H1 (cell line): ENCODE data around the gene ARHGAP15. TPM values are rescaled to one million over a fixed set of nuclear protein-coding genes. Genes with fewer than 3 reads are reported as not detected.

Source experiments
- CTCF ChIA-PET: fragments of 300-600 bp; sonication (Branson Sonifier 250); formaldehyde crosslinking; loops from one replicate; lab custom pipeline; 2021; ENCODE audit not compliant: partially characterized antibody; lab: Charles Lee
- POLR2A ChIA-PET: fragments of 300-600 bp; sonication (Branson Sonifier 250); formaldehyde crosslinking; loops from one replicate; lab custom pipeline; 2021; ENCODE audit warnings: inconsistent platforms; ENCODE audit not compliant: partially characterized antibody; lab: Charles Lee
- DNase-seq, 2 experiments: peaks; one replicate each; pipeline versions ENCODE4 v3.0.0 to v3.0.0-alpha.2; 2010 to 2022; ENCODE audit warnings: low spot score in 2 of 2, low read depth in 1 of 2, mixed read lengths in 1 of 2
- FAIRE-seq: peaks from 2 replicates; lab custom pipeline; 2011; peaks lifted over from hg19 to GRCh38; lab: Jason Lieb, UNC
- H2AFZ ChIP-seq: 2 replicates; pipeline ENCODE4 v1.8.1; 2012; ENCODE audit warnings: low read length, inconsistent platforms
- H2AK5ac ChIP-seq: 2 replicates; pipeline ENCODE4 v1.6.1; 2013; ENCODE audit warnings: low read depth, low read length
- H2BK120ac ChIP-seq: replicated peaks from 2 replicates; pipeline ENCODE3; 2013; ENCODE audit warnings: low read depth, low read length, inconsistent platforms
- H2BK12ac ChIP-seq: 2 replicates; pipeline ENCODE4 v1.6.1; 2013; ENCODE audit warnings: low read depth, low read length
- H2BK15ac ChIP-seq: 2 replicates; pipeline ENCODE4 v1.6.1; 2013; ENCODE audit warnings: low read length
- H2BK20ac ChIP-seq: 2 replicates; pipeline ENCODE4 v1.6.1; 2013; ENCODE audit warnings: low read length
- H2BK5ac ChIP-seq: 2 replicates; pipeline ENCODE4 v1.6.1; 2013; ENCODE audit warnings: low read depth, low read length
- H3K14ac ChIP-seq: 2 replicates; pipeline ENCODE4 v1.6.1; 2013; ENCODE audit warnings: inconsistent platforms; ENCODE audit not compliant: insufficient read length
- H3K18ac ChIP-seq: 2 replicates; pipeline ENCODE4 v1.6.1; 2013; ENCODE audit warnings: low read length; ENCODE audit errors: extremely low read depth
- H3K23ac ChIP-seq: 2 replicates; pipeline ENCODE4 v1.6.1; 2013; ENCODE audit warnings: inconsistent platforms; ENCODE audit not compliant: insufficient read length
- H3K23me2 ChIP-seq: 2 replicates; pipeline ENCODE4 v1.6.1; 2013; ENCODE audit warnings: low read depth, low read length
- H3K27ac ChIP-seq: 2 replicates; pipeline ENCODE4 v1.6.1; 2011; ENCODE audit warnings: low read depth, low read length, inconsistent platforms
- H3K27me3 ChIP-seq, 4 experiments: replicated peaks in 1 of 4; 1 replicate in 1 of 4; 2 replicates in 3 of 4; pipeline versions ENCODE4 v1.6.1 to v1.8.1; 2011 to 2013; ENCODE audit warnings: low read length in 3 of 4, mild to moderate bottlenecking in 3 of 4, inconsistent platforms in 2 of 4, mixed read lengths in 2 of 4, moderate library complexity in 1 of 4; ENCODE audit not compliant: control insufficient read depth in 3 of 4, insufficient read depth in 3 of 4; ENCODE audit errors: extremely low read depth in 1 of 4
- H3K36me3 ChIP-seq, 4 experiments: 2 replicates each; pipeline versions ENCODE4 v1.6.1 to v1.8.1; 2011 to 2013; ENCODE audit warnings: mild to moderate bottlenecking in 4 of 4, low read length in 3 of 4, moderate library complexity in 2 of 4, control low read depth in 1 of 4, inconsistent platforms in 1 of 4; ENCODE audit not compliant: insufficient read depth in 4 of 4, control insufficient read depth in 2 of 4
- H3K4ac ChIP-seq: replicated peaks from 2 replicates; pipeline ENCODE3; 2013; ENCODE audit warnings: low read length, low read depth, mixed read lengths, inconsistent platforms; ENCODE audit not compliant: insufficient read length
- H3K4me1 ChIP-seq, 4 experiments: replicated peaks in 1 of 4; 1 replicate in 1 of 4; 2 replicates in 3 of 4; pipeline versions ENCODE4 v1.6.1 to v1.8.1; 2011 to 2013; ENCODE audit warnings: low read length in 3 of 4, inconsistent platforms in 2 of 4, mixed read lengths in 1 of 4; ENCODE audit not compliant: insufficient read depth in 4 of 4, control insufficient read depth in 3 of 4
- H3K4me2 ChIP-seq, 2 experiments: 2 replicates each; pipeline versions ENCODE4 v1.6.1 to v1.8.1; 2011 to 2013; ENCODE audit warnings: low read depth in 2 of 2, low read length in 2 of 2, control low read depth in 1 of 2, inconsistent platforms in 1 of 2, mild to moderate bottlenecking in 1 of 2; ENCODE audit not compliant: insufficient read depth in 1 of 2
- H3K4me3 ChIP-seq, 4 experiments: fragments of 200-600, 300-600 bp in 1 of 4; sonication (generic), shearing (Covaris generic), sonication (Bioruptor Twin) in 1 of 4; 2 replicates each; pipeline versions ENCODE4 v1.5.1 to v1.8.1; 2011 to 2016; ENCODE audit warnings: low read length in 4 of 4, low read depth in 3 of 4, control low read depth in 2 of 4, inconsistent platforms in 2 of 4, mild to moderate bottlenecking in 2 of 4, mixed read lengths in 1 of 4, moderate library complexity in 1 of 4; ENCODE audit not compliant: insufficient read depth in 2 of 4; ENCODE audit errors: extremely low read depth in 1 of 4
- H3K56ac ChIP-seq: replicated peaks from 2 replicates; pipeline ENCODE3; 2013; ENCODE audit warnings: low read depth, mild to moderate bottlenecking, mixed read lengths, low read length, inconsistent platforms; ENCODE audit not compliant: insufficient read length
- H3K79me1 ChIP-seq: 2 replicates; pipeline ENCODE4 v1.6.1; 2013; ENCODE audit warnings: low read depth, low read length, control low read depth
- H3K79me2 ChIP-seq, 2 experiments: 2 replicates each; pipeline versions ENCODE4 v1.6.1 to v1.8.1; 2012 to 2013; ENCODE audit warnings: low read length in 2 of 2, mild to moderate bottlenecking in 2 of 2, inconsistent platforms in 1 of 2; ENCODE audit not compliant: insufficient read depth in 2 of 2, control insufficient read depth in 1 of 2
- H3K9ac ChIP-seq, 4 experiments: replicated peaks in 1 of 4; 1 replicate in 1 of 4; 2 replicates in 3 of 4; pipeline versions ENCODE4 v1.6.1 to v1.8.1; 2011 to 2013; ENCODE audit warnings: low read depth in 3 of 4, low read length in 3 of 4, control low read depth in 2 of 4, mild to moderate bottlenecking in 2 of 4, moderate library complexity in 2 of 4, inconsistent platforms in 1 of 4; ENCODE audit errors: extremely low read depth in 1 of 4
- H3K9me3 ChIP-seq, 2 experiments: 2 replicates each; pipeline versions ENCODE4 v1.6.1 to v1.8.1; 2012 to 2013; ENCODE audit warnings: mild to moderate bottlenecking in 2 of 2, moderate library complexity in 2 of 2, control low read depth in 1 of 2, inconsistent platforms in 1 of 2, low read depth in 1 of 2, low read length in 1 of 2, mixed read lengths in 1 of 2; ENCODE audit not compliant: insufficient read depth in 2 of 2
- H4K20me1 ChIP-seq, 2 experiments: replicated peaks in 1 of 2; 2 replicates each; pipeline versions ENCODE3 to v1.8.1; 2011 to 2013; ENCODE audit warnings: inconsistent platforms in 2 of 2, low read length in 2 of 2, mild to moderate bottlenecking in 1 of 2; ENCODE audit not compliant: insufficient read depth in 2 of 2, control insufficient read depth in 1 of 2
- H4K5ac ChIP-seq: 2 replicates; pipeline ENCODE4 v1.6.1; 2013; ENCODE audit warnings: low read length, low read depth, mixed read lengths, inconsistent platforms; ENCODE audit not compliant: insufficient read length
- H4K8ac ChIP-seq: 2 replicates; pipeline ENCODE4 v1.8.0; 2013; ENCODE audit warnings: mild to moderate bottlenecking, moderate library complexity, low read length, inconsistent platforms; ENCODE audit not compliant: insufficient read depth; ENCODE audit errors: extremely low read depth
- H4K91ac ChIP-seq: replicated peaks from 2 replicates; pipeline ENCODE3; 2013; ENCODE audit warnings: low read length, mixed read lengths, inconsistent platforms; ENCODE audit not compliant: insufficient read length
- ASH2L ChIP-seq: fragments of 200-600, 300-600 bp; sonication (generic); IDR thresholded peaks from one replicate; pipeline ENCODE4 v1.7.1; 2017; ENCODE audit warnings: low read length
- ATF2 ChIP-seq: IDR thresholded peaks from 2 replicates; pipeline ENCODE4 v1.6.1; 2012; ENCODE audit warnings: low read length, inconsistent platforms
- BCL11A ChIP-seq, 2 experiments: IDR thresholded peaks; one replicate each; pipeline ENCODE4 v1.6.1; 2011; ENCODE audit warnings: low read depth in 2 of 2, low read length in 2 of 2, mild to moderate bottlenecking in 2 of 2
- E2F6 ChIP-seq: IDR thresholded peaks from 2 replicates; pipeline ENCODE4 v1.6.1; 2012; ENCODE audit warnings: inconsistent platforms
- EP300 ChIP-seq, 2 experiments: IDR thresholded peaks; 1 replicate in 1 of 2; 2 replicates in 1 of 2; pipeline ENCODE4 v1.6.1; 2011 to 2012; ENCODE audit warnings: low read depth in 2 of 2, low read length in 2 of 2, mild to moderate bottlenecking in 2 of 2, borderline replicate concordance in 1 of 2, inconsistent platforms in 1 of 2, moderate library complexity in 1 of 2
- GABPA ChIP-seq: IDR thresholded peaks from 2 replicates; pipeline ENCODE4 v1.6.1; 2011; ENCODE audit warnings: mild to moderate bottlenecking, low read length, moderate library complexity, borderline replicate concordance; ENCODE audit not compliant: insufficient read depth
- GTF2F1 ChIP-seq: IDR thresholded peaks from 2 replicates; pipeline ENCODE4 v1.6.1; 2012; ENCODE audit warnings: low read depth, low read length, improper control_type of control experiment, borderline replicate concordance
- JUND ChIP-seq: IDR thresholded peaks from 2 replicates; pipeline ENCODE4 v1.6.1; 2011; ENCODE audit warnings: mild to moderate bottlenecking, improper control_type of control experiment, low read length
- RNF2 ChIP-seq: fragments of 200-900, 300-1000 bp; sonication (generic); IDR thresholded peaks from 2 replicates; pipeline ENCODE4 v1.7.1; 2016; ENCODE audit warnings: borderline replicate concordance, low read depth, mild to moderate bottlenecking, antibody characterized with exemption, low read length; ENCODE audit not compliant: poor library complexity, severe bottlenecking; ENCODE audit errors: missing control alignments
- USF2 ChIP-seq: IDR thresholded peaks from 2 replicates; pipeline ENCODE4 v1.6.1; 2011; ENCODE audit warnings: low read length, improper control_type of control experiment
- WGBS, 2 experiments: shearing (Covaris generic) in 1 of 2; methylation state at CpG; one replicate each; pipeline versions ENCODE4 v1.1.6 to v1.1.7; 2013 to 2015; ENCODE audit warnings: low lambda C conversion rate in 2 of 2, mixed read lengths in 2 of 2, inconsistent platforms in 1 of 2, low coverage in 1 of 2, missing lambda C conversion rate in 1 of 2; ENCODE audit not compliant: insufficient replicate concordance in 2 of 2, insufficient coverage in 1 of 2, insufficient read length in 1 of 2; ENCODE audit errors: extremely low coverage in 1 of 2, missing lambda C conversion rate in 1 of 2; 5-methylcytosine and 5-hydroxymethylcytosine counted together
- polyA plus RNA-seq, 7 experiments: library from polyadenylated mRNA; depleted of rRNA in 3 of 7; stranded (reverse) in 5 of 7; unstranded in 2 of 7; fragments of >200 nt in 5 of 7; fragments of 200-250 nt in 2 of 7; gene quantifications; 1 replicate in 5 of 7; 2 replicates in 1 of 7; 4 replicates in 1 of 7; pipeline versions ENCODE4 v1.2.1 to v1.2.3, GENCODE V29; 2011 to 2013; ENCODE audit warnings: missing spikeins in 2 of 7, mixed read lengths in 2 of 7
- total RNA-seq: library from RNA; stranded (reverse); fragmentation: NEBNext Ultra II Directional; extraction: Animal tissue kit (Norgen Biotek cat#: 25700); gene quantifications from 2 replicates; pipeline ENCODE4 v1.2.1, GENCODE V29; 2021

Gene ARHGAP15
- total and polyA plus RNA-seq, 2 of the 8 experiments (the other 6 are each of a cell fraction or from before 2014, with no cell fraction given): not detected

- Histone ChIP-seq H2BK20ac (no peak overlapping the region), H3K4me2 (no peak overlapping the region), H2BK5ac (no peak overlapping the region), H3K18ac (no peak overlapping the region), H4K5ac (no peak overlapping the region), H3K27ac (no peak overlapping the region), H3K79me1 (no peaks in the 10 kb centered on the region), H2BK12ac (no peak overlapping the region), H3K4me1 (no peaks in the 10 kb centered on the region), H3K36me3 (no peaks in the 10 kb centered on the region), H3K4me3 (no peak overlapping the region), H4K20me1 (no peaks in the 10 kb centered on the region), H3K23me2 (no peaks in the 10 kb centered on the region), H2AK5ac (no peak overlapping the region), H3K23ac (no peak overlapping the region), H3K9me3 (no peaks in the 10 kb centered on the region), H2BK120ac (no peak overlapping the region), H2BK15ac (no peak overlapping the region), H3K27me3 (no peaks in the 10 kb centered on the region), H2AFZ (no peak overlapping the region), H3K79me2 (no peaks in the 10 kb centered on the region), H3K9ac (no peak overlapping the region), H4K8ac (no peak overlapping the region), H3K4ac (no peak overlapping the region), H3K56ac (no peak overlapping the region), H4K91ac (no peak overlapping the region), H3K14ac (no peak overlapping the region)
- WGBS, 2 experiments: 86% methylated on average over 2 of the region's 2 CpGs; no CpG with 5 or more reads in 1 of the 2 experiments
- DNase-seq (no peak), FAIRE-seq (no peak)
- CTCF ChIA-PET: interaction anchor here (1.5 kb wide), 1 partner anchor 51 kb away, joined by 4 read pairs; no protein-coding TSS in a partner anchor
- POLR2A ChIA-PET: no interaction called here
- TF ChIP-seq GABPA (no peak), ASH2L (no peak), EP300 (IDR thresholded peaks at IDR 0.05; ENCODE audit: borderline replicate concordance in 1 of 2, low read depth in 2 of 2, low read length in 2 of 2) (no peak), GTF2F1 (no peak), JUND (no peak), ATF2 (no peak), USF2 (no peak), RNF2 (no peak), BCL11A (IDR thresholded peaks at IDR 0.05; ENCODE audit: low read depth in 2 of 2, low read length in 2 of 2) (no peak), E2F6 (no peak)
Observed at GRCh38 chr2:143564419-143564818, 435.2 kb downstream of the ARHGAP15 start.
